HG03066 (cell line): ENCODE measurements around the gene KCP.
A peak's percentile ranks its signal among the peaks of the same experiment; 100 is the strongest.

Source experiments
- ATAC-seq: cut with Tn5 transposase; IDR thresholded peaks from one replicate; pipeline ENCODE4 v1.9.1; 2021; ENCODE audit warnings: low read depth; ENCODE audit not compliant: unreplicated experiment

The KCP gene

DNA sequence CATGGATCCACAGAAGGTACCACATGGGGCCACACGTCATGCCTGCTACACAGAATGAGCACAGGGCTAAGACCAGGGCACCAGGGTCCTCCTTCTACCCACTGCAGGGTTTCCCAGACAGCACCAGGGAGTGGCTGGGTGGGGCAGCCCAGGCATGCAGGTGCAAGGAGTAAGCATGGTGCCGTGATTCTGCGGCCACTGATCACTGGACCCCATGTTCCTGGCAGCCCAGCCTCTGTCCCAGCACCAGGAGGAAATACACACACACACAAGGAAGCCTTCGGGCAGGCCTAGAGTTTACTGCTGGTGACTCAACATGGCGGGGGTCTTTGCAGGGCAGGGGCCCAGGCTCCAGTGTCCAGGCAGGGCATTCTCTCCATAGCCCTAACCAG is 33.9 kb downstream of the KCP start:
- no peak for ATAC-seq

DNA sequence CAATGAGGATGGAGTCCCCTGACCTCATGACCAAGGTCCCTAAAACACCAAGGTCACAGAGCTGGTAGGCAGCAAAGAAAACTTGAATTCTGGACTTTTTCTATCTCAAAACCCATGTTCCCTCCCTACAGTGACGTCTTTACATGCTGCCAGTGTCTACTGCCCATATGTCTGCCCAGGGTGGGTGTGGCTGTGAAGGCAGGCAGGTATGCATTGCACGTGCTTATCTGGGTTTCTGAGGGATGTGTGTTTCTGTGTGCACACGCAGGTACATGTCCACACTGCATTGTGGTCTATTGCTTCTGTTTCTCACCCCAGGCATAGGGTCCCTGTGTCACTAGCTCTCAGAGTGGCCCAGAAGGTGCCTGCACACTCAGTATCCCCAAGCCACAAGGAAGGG is 34.4 kb downstream of the KCP start:
- ATAC-seq = no peak

DNA sequence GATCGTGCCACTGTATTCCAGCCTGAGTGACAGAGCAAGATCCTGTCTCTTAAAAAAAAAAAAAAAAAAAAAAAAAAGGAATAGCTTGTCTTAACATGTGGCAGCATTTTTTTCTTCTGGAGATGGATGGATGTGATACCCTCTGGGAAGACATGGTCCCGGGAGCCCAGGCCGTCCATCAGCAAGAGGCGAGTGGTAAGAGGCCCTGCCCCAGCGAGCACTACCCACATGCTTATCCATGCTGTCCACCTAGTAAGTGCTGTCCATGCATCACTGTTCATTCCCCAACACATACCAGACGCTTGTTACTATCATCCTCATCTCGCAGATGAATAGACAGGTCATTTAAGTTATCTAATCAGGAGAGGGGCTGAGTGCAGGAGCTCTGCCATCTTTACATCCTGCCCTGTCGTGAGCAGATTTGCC is 35.0 kb downstream of the KCP start:
- ATAC-seq = no peak

DNA sequence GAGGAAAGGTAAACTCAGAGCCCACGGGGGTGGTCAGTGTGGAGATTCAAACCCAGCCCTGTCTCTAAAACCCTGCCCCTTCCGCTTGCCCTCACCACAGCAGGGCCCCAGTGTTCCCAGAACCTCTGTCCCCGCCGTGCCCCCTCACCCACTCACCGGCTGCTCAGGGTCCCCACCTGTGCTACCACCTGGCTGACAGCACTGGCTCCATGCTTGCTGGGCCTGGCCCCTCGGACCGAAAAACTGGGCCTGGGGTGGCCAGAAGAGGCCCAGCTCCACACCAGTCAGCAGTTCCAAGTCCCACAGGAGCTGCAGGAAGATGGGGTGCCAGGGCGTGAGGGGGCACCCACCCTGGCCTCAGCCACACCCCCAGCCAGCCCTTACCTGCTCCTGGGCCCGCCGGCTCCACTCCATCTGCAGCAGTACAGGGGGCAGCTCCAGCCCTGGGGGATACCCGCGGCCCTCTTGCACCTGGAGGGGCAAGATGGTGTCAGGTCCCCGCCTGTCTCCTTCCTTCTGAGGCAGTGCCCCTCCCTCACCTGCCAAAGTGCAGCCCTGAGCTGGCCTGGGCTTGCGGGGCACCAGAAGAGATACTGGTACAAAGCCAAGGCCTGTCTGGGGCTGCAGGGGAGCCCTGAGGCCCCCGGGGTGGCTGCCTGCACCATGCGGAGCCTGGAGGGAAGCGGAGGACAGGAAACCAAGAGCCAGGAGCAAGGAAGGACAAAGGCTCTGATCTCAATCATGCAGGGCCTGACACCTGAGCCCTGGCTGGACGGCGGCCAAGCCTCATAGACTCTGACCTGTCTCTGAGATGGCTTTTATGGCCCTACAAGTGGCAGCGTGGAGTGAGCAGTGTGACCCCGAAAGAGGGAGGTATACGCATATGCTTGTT is 36.1 kb downstream of the KCP start:
- no peak for ATAC-seq

DNA sequence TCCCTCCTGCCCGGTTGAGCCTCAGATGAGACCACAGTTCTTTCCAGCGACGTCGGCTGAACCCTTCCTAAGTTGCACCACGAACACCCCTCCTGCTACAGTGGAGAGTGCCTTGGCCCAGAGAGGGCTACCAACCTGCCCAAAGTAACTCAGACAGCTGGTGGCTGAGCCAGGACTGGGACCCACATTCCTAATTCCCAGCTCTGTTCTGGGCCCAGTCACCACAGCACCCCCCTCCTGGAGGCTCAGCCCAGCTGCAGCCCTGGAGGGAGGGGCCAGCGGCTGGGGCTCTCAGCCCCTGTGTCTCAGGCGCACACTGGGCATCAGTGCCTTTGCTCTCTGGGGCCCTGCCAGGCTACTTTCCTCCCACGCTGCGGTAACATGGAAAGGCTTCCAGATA is 37.3 kb downstream of the KCP start:
- ATAC-seq = no peak

DNA sequence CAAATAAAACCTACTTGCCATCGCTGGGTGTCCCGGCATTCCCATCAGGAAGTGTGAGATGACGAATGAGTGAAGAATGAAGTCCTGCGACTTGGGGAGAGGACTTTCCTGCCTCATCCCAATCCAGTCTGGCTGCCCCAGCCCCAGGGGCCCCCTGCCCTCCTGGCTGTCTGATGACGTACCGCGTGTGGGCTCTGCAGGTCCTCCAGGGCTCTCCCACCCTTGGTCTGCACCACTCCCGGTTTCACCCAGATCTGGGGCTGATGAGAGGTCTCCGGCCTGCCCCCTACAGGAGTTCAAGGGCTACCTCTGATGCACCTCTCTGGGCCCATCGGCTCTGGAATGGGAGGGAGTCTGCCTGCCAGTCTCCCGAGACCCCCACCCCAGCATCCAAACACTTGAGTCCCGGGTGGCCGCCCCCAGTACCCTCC is 38.1 kb downstream of the KCP start:
- ATAC-seq = no peak

DNA sequence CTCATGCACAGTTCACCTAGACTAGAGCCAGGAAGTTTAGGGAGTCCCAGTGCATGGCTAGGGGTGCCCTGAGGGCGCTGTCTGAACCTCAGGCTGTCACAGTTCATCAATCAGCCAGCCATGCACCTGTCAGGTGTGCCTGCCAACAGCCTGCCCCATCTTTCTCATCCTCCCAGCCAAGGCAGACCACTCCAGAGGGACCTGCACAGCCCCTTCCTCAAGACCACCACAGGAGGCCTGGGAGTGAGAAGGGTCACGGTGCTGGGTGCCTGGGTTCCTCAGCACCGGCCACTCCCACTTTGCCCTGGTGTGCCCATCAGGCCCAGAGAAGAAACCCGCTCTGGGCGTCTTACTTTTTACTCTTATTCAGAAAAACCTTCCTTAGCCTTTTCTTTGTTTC is 39.5 kb downstream of the KCP start:
- no peak for ATAC-seq

DNA sequence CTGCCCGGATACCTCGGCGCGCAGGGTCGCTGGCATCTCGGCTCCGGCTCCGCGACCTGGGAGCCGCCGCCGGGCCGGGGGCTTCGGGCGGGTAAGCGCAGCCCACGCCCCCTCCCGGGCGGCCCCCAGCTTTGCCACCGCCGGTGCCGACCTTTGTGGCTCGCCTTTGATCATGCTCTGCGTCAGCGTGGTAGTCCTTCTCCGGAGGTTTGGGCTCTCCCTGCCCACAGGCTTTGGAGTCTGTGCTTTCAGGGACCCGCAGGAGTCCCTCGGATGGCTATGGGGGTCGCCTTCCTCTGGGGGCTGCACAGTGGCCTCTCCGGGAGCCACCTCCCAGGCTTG is 40.6 kb downstream of the KCP start:
- peak; percentile 12 for ATAC-seq

DNA sequence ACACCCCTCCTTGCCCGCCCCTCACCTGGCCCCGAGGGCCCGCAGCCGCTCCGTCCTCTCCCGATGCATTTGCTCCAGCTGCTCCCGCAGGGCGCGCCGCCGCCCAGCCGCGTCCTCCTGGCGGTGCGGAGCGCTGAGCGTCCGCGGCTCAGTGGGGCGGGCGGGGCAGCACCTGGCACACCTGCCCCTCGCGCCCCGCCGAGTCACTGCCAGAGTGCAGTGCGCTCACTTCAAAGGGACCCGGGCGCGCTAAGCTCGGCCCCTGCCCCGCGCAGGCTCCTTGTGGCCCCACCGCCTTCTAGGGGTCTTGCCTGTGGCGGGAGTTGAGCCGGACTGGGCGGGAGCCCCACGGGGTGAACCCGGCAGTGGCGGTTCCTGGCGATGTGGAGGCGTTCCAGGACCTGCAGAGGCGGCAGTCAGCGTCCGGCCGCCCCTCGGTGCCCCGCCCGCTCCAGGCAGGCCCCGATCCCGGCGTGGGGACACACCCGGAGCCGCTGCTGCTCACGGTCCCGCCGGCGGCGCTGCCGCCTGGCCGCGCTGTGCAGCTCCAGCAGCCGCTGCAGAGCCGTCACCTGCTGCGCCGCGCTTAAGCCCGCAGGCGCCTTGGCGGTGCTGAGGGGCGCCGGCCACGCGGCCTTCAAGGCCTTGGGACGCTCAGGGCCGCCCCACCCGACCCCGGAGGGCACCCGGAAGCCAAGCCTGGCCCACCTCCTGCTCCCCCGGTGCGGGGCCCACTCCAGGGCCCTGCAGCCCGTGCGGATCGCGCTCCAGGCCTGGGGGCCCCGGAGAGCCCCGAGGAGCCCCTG is 41.2 kb downstream of the KCP start:
- ATAC-seq = peak; percentile 64

DNA sequence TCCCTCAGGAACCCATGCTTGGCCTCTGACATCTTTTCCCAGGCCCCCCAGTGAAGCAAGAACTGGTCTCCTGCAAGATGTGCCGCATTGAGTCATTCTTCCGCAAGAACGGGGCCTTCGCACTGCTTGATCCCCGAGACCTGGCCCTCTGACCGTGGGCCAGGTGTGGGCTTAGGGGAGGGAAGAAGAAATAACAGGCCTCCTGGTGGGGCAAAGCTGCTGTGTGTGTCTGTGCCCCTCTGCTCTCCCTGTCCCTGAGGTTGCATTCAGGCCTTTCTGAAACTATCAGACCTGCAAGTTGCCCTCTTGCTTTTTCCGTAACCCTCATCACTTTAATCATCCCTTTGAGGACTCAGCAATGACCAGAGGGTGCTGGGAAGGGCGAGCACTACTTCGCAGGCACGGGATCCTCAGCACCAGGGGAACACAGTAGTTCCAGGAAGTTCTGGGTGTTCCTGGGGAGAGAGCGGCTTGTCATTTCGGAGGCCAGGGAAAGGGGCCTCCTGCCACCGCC is 41.8 kb downstream of the KCP start:
- ATAC-seq = no peak

DNA sequence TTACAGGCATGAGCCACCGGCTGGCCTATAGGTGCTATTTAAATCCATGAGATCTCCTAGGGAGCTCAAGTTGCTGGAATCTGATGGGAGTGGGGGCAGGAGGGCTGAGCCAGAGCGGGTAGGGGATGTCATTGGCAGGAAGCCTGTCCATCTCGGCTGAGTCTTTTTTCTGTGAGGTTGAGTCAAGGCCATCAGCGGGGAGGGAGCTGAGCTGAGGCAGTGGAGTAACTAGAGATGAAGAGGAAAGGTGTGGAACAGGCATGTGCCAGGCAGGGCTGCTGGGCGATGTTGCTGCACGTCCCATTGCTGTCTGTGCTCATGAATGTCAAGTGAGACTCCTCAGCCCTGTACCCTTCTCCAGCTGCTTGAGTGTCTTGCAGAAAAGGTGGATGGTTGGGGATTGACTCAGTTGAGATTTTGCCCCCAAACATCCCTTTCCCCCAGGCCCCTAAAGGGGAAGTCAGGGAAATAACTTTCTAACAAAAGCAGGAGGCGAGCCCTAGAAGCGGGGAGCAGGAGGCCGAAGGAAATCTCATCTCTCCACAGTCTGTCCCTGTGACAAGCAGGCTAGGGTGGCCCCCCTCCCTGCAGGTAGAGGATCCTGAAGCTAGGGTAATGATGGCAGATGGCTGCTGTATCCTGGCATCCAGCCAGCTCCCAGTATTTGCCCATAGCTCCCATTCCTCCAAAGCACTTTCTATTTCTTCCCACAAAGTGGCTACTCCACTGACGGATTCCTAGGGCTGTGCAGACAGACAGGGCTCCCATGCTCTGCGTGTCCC is 42.5 kb downstream of the KCP start:
- no peak for ATAC-seq

DNA sequence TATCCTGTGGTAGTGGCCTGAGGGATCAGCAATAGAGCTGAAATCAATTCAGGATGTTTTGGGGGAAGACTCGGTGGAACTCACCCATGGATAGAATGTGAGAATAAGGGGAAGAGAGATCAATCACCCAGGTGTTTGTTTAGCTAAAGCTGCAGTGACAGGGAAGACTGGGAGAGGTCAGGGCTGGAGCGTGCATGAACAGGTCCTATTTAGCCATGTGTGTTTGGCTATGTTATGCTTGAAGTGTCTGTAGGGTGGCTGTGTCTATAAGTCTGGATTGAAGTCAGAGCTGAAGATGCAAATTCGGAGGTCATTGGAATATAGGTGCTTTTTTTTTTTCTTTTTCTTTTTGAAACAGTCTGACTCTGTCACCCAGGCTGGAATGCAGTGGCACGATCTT is 43.3 kb downstream of the KCP start:
- ATAC-seq = no peak

DNA sequence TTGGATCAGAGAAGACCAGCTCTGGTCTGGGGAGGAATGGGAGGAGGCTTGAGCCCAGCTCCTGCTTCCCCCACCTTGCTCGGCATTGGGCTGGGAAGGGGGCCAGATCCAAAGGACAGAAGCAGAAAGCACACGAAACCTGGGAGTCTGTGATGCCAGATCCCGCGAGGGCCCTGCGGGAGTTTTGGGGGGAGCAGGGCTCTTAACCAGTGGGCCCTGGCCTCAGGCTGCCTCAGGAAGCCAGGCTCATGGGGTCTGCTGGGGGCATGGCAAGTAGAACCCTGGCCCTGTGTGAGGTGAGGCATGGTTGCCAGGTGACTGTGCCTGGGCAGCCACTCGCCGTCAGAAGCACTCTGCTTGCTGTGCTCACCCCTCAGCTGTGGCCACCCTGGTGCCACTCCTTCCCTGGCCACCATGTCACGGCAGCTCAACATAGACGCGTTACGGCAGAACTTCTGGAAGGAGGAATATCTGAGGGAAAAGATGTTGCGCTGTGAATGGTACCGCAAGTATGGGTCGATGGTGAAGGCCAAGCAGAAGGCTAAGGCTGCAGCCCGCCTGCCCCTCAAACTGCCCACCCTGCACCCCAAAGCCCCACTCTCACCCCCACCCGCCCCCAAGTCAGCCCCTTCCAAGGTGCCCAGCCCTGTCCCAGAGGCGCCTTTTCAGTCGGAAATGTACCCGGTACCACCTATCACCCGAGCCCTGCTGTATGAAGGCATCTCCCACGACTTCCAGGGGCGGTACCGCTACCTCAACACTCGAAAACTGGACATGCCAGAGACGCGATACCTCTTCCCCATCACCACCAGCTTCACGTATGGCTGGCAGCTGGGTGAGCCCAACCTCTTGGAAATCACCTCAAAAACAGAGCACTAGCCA is 44.3 kb downstream of the KCP start:
- no peak for ATAC-seq

DNA sequence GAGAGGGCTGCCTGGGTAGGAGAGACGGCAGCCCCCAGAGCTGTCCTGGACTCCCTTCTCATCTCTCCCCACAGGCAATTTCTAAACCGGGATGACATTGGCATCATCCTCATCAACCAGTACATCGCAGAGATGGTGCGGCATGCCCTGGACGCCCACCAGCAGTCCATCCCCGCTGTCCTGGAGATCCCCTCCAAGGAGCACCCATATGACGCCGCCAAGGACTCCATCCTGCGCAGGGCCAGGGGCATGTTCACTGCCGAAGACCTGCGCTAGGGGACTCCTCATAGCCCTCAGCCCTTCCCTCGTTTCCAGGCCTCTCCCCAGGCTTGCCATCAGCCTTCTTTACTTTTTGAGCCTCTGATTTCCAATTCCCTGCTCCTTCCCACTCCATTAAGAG is 45.2 kb downstream of the KCP start:
- ATAC-seq = no peak

DNA sequence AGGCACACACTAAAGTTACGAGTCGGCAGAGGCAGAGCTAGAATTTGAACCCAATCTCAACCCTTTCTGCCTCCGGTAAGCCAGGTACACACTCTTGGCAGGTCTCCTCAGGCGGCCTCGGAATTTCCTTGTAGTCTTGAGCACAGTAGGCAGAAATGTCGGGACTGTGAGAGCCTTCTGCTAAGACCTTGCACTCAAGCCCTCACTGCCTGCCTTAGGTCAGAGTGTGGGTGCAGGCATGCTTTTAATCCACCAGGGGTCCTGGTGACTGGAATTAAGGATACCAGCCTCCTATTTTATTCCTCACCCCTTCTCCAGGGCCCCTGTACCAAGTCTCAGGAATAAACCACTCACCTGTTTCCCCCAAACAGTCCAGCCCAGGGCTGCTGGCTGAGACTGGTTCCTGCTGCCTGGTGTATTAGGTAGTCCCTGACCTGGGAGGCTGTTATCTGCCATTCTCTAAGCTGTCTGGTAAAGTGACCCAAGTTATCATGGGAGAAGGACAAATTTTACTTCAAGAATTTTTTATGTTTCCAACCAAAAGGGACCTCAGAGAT is 47.0 kb downstream of the KCP start:
- ATAC-seq = no peak

DNA sequence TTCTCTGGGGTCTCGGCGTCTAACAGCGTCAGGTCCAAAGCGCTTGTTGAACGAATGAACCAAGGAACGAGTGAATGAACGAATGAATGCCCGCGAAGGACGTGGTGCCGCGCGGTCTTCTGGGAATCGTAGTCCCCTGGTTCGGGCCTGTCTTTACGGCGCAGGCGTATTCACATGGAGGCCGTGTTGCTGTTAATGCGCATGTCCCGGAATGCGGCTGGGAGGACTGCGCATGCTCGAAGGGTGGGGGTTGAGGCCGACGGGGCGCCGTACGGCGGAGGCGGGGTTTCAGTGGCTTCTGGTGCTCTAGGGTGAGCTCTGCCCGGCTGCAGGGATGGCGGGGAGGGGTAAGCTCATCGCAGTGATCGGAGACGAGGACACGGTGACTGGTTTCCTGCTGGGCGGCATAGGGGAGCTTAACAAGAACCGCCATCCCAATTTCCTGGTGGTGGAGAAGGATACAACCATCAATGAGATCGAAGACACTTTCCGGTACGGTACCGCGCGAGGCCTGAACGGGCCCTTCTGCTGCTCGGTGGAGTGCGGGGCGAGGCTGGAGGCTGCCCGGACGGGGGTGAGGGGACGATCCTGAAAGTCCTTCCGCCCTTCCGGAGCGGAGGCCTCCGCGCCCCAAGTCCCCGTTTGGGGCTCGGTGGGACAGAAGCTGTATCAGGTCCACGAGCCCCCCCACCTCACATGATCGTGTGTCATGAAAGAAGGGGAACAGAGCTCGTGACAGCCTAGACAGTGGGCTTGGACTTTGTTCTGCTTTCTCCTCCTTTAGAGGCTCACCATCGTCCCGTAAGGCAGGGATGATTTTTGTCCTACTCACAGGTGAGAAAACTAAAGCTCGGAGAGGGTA is 47.7 kb downstream of the KCP start, which contains the start of gene ATP6V1F:
Gene ATP6V1F (plus strand): TSS at position 286 of the 862 bp plus-strand sequence. CDS start 49 bp downstream, at position 335.
- peak; percentile 92 for ATAC-seq

DNA sequence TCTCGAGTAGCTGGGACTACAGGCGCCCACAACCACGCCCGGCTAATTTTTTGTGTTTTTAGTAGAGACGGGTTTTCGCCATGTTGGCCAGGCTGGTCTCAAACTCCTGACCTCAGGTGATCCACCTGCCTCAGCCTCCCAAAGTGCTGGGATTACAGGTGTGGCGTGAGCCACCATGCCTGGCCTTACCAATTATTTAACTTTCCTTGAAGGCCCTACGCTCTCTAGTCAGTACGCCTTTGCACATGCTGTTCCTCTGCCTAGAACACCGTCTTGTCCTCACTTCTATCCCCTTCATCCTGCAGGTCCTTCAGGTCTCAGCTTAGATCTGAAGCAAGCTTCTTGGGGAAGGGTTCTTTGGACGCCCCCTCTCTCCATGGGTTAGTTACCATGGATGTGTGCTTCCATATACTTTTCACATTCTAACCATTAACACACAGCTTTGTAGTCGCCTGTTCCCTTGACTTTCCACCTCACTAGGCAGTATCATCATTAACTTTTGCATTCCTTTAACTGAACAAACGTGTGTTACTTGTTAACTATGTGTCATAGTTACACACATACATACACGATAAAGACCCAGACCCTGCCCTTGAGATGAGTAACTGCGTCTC is 48.4 kb downstream of the KCP start:
- ATAC-seq = no peak
